WTC11 (cell line): ENCODE measurements around the gene GOLT1B.

Source experiments
- ATF6 ChIP-seq: sonication (generic); formaldehyde crosslinking; IDR thresholded peaks from 2 replicates; pipeline ENCODE4 v1.8.1; 2023; ENCODE audit warnings: mild to moderate bottlenecking, missing genetic modification reagents
- CTCF ChIP-seq: fragments of 200-600 bp; IDR thresholded peaks from 2 replicates; pipeline ENCODE4 v1.8.0; 2022; ENCODE audit warnings: antibody characterized with exemption
- NR2C2 ChIP-seq: sonication (generic); formaldehyde crosslinking; IDR thresholded peaks from 2 replicates; pipeline ENCODE4 v1.8.0; 2022; ENCODE audit warnings: mild to moderate bottlenecking, missing genetic modification reagents
- RELA ChIP-seq: sonication (generic); formaldehyde crosslinking; IDR thresholded peaks from 2 replicates; pipeline ENCODE4 v1.8.1; 2022; ENCODE audit warnings: missing genetic modification reagents, mild to moderate bottlenecking, borderline replicate concordance
- SP1 ChIP-seq: sonication (generic); formaldehyde crosslinking; conservative IDR thresholded peaks from 2 replicates; pipeline ENCODE4 v1.8.1; 2022; ENCODE audit warnings: missing genetic modification reagents
- TEAD1 ChIP-seq: sonication (generic); formaldehyde crosslinking; IDR thresholded peaks from 2 replicates; pipeline ENCODE4 v1.8.0; 2022; ENCODE audit warnings: mild to moderate bottlenecking, missing genetic modification reagents
- TP53 ChIP-seq: sonication (generic); formaldehyde crosslinking; IDR thresholded peaks from 2 replicates; pipeline ENCODE4 v1.8.1; 2023; ENCODE audit warnings: mild to moderate bottlenecking, missing genetic modification reagents
- TF ChIP-seq, protein P1 (sequence below): sonication (generic); formaldehyde crosslinking; IDR thresholded peaks from 2 replicates; pipeline ENCODE4 v1.8.1; 2022; ENCODE audit warnings: mild to moderate bottlenecking, moderate library complexity, missing genetic modification reagents

- TF ChIP-seq RELA (CRISPR knock-in tag) (no peak), TEAD1 (no peak), SP1 (CRISPR knock-in tag) (no peak), NR2C2 (no peak), TP53 (CRISPR knock-in tag) (no peak), CTCF (no peak), ATF6 (CRISPR knock-in tag) (no peak)
- TF ChIP-seq, protein P1, sequence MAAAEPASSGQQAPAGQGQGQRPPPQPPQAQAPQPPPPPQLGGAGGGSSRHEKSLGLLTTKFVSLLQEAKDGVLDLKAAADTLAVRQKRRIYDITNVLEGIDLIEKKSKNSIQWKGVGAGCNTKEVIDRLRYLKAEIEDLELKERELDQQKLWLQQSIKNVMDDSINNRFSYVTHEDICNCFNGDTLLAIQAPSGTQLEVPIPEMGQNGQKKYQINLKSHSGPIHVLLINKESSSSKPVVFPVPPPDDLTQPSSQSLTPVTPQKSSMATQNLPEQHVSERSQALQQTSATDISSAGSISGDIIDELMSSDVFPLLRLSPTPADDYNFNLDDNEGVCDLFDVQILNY, result no peak
These were observed 29.3 kb upstream of the GOLT1B start for GRCh38 chr12:21472197-21472823.
